A549 (cell line): ENCODE data around the gene BIN1. TPM values are rescaled to one million over a fixed set of nuclear protein-coding genes. Genes with fewer than 3 reads are reported as not detected.

ENCODE experiments used
- CBX2 ChIP-seq: fragments of 200-600 bp; sonication (generic); IDR thresholded peaks from 2 replicates; pipeline ENCODE4 v1.6.1; 2016; ENCODE audit warnings: low read depth, mild to moderate bottlenecking, borderline replicate concordance
- CEBPB ChIP-seq, 2 experiments: fragments of >200 bp in 1 of 2; sonication (Bioruptor Twin) in 1 of 2; formaldehyde crosslinking in 1 of 2; IDR thresholded peaks; 2 replicates each; pipeline ENCODE4 v1.6.1; 2012 to 2016
- CHD2 ChIP-seq: fragments of 150-350 bp; IDR thresholded peaks from 2 replicates; pipeline ENCODE4 v1.6.1; 2014; ENCODE audit warnings: low read length; ENCODE audit not compliant: partially characterized antibody
- EHF ChIP-seq: fragments of 250-450 bp; sonication (Bioruptor Pico); IDR thresholded peaks from 2 replicates; pipeline ENCODE4 v1.5.0; 2020; ENCODE audit warnings: mild to moderate bottlenecking
- ESRRA ChIP-seq: fragments of 150-350 bp; IDR thresholded peaks from 2 replicates; pipeline ENCODE4 v1.6.1; 2014; ENCODE audit warnings: mild to moderate bottlenecking, low read length, borderline replicate concordance
- FOSB ChIP-seq: fragments of 250-450 bp; sonication (Bioruptor Pico); IDR thresholded peaks from 2 replicates; pipeline ENCODE4 v1.5.0; 2020; ENCODE audit warnings: mild to moderate bottlenecking, moderate library complexity
- FOSL2 ChIP-seq, 2 experiments: fragments of 450-650 bp in 1 of 2; fragments of >200 bp in 1 of 2; sonication (Bioruptor Twin) in 1 of 2; formaldehyde crosslinking; IDR thresholded peaks; 2 replicates each; pipeline versions ENCODE4 v1.5.0 to v1.6.1; 2016 to 2020; ENCODE audit warnings: mild to moderate bottlenecking in 1 of 2, moderate library complexity in 1 of 2
- HOXB13 ChIP-seq: fragments of 250-450 bp; sonication (Bioruptor Pico); IDR thresholded peaks from 2 replicates; pipeline ENCODE4 v1.5.0; 2020; ENCODE audit warnings: low read depth, mild to moderate bottlenecking, moderate library complexity
- HOXB5 ChIP-seq: fragments of 250-450 bp; sonication (Bioruptor Pico); IDR thresholded peaks from 2 replicates; pipeline ENCODE4 v1.5.0; 2020; ENCODE audit warnings: mild to moderate bottlenecking, moderate library complexity
- KDM5A ChIP-seq: fragments of 200-600 bp; sonication (generic); IDR thresholded peaks from 2 replicates; pipeline ENCODE4 v1.6.1; 2016; ENCODE audit warnings: antibody characterized with exemption, mild to moderate bottlenecking
- MAZ ChIP-seq: fragments of 150-350 bp; IDR thresholded peaks from 2 replicates; pipeline ENCODE4 v1.6.1; 2014; ENCODE audit warnings: antibody characterized with exemption, low read depth, low read length, borderline replicate concordance
- MYC ChIP-seq: IDR thresholded peaks from 2 replicates; pipeline ENCODE4 v1.6.1; 2012; ENCODE audit warnings: mild to moderate bottlenecking, inconsistent platforms, low read length, improper control_type of control experiment, borderline replicate concordance
- NFE2L2 ChIP-seq: fragments of 150-350 bp; conservative IDR thresholded peaks from 2 replicates; pipeline ENCODE4 v1.6.1; 2014; ENCODE audit warnings: low read length
- NPAS2 ChIP-seq: fragments of 250-450 bp; sonication (Bioruptor Pico); IDR thresholded peaks from 2 replicates; pipeline ENCODE4 v1.8.0; 2022; ENCODE audit warnings: mild to moderate bottlenecking, moderate library complexity, borderline replicate concordance
- POLR2A ChIP-seq: IDR thresholded peaks from 2 replicates; pipeline ENCODE4 v1.6.1; 2012; ENCODE audit warnings: mild to moderate bottlenecking, low read length
- RAD21 ChIP-seq, 2 experiments: fragments of >200 bp in 1 of 2; sonication (Bioruptor Twin) in 1 of 2; formaldehyde crosslinking in 1 of 2; IDR thresholded peaks in 1 of 2; conservative IDR thresholded peaks in 1 of 2; 2 replicates in 1 of 2; 3 replicates in 1 of 2; pipeline ENCODE4 v1.6.1; 2012 to 2018; ENCODE audit warnings: inconsistent platforms in 1 of 2
- RARB ChIP-seq: fragments of 250-450 bp; sonication (Bioruptor Pico); IDR thresholded peaks from 2 replicates; pipeline ENCODE4 v1.8.0; 2021; ENCODE audit warnings: mild to moderate bottlenecking, moderate library complexity
- RCOR1 ChIP-seq: fragments of 150-350 bp; IDR thresholded peaks from 2 replicates; pipeline ENCODE4 v1.6.1; 2014; ENCODE audit warnings: antibody characterized with exemption, low read length, low read depth
- RFX5 ChIP-seq: fragments of 450-650 bp; IDR thresholded peaks from 2 replicates; pipeline ENCODE4 v1.7.1; 2014; ENCODE audit warnings: antibody characterized with exemption, mild to moderate bottlenecking, moderate library complexity
- SREBF2 ChIP-seq: fragments of 450-650 bp; IDR thresholded peaks from 2 replicates; pipeline ENCODE4 v1.6.1; 2014; ENCODE audit warnings: mild to moderate bottlenecking, moderate library complexity
- TP53 ChIP-seq: fragments of 250-450 bp; sonication (Bioruptor Pico); IDR thresholded peaks from 2 replicates; pipeline ENCODE4 v1.5.0; 2021; ENCODE audit warnings: mild to moderate bottlenecking, moderate library complexity
- ZC3H11A ChIP-seq: fragments of 450-650 bp; IDR thresholded peaks from 2 replicates; pipeline ENCODE4 v1.6.1; 2014; ENCODE audit warnings: antibody characterized with exemption, mild to moderate bottlenecking
- ZFP36 ChIP-seq: fragments of 450-650 bp; IDR thresholded peaks from 2 replicates; pipeline ENCODE4 v1.6.1; 2014; ENCODE audit warnings: borderline replicate concordance; ENCODE audit not compliant: partially characterized antibody
- ZNF302 ChIP-seq: fragments of 250-450 bp; sonication (Bioruptor Pico); IDR thresholded peaks from 2 replicates; pipeline ENCODE4 v1.9.0; 2021; ENCODE audit warnings: inconsistent platforms, mild to moderate bottlenecking, moderate library complexity
- polyA plus RNA-seq, 4 experiments: library from polyadenylated mRNA; depleted of rRNA in 3 of 4; stranded (reverse); fragments of >200 nt; fragmentation: RNase III in 1 of 4; extraction: RNeasy Plus Mini Kit Qiagen cat#74134 plus additional on column Dnase treatment in 1 of 4; gene quantifications; 2 replicates in 3 of 4; 3 replicates in 1 of 4; pipeline ENCODE4 v1.2.3, GENCODE V29; 2011 to 2017
- TF ChIP-seq, protein P1 (sequence below): fragments of >200 bp; sonication (Bioruptor Twin); formaldehyde crosslinking; IDR thresholded peaks from 3 replicates; pipeline ENCODE4 v1.6.1; 2016
- TF ChIP-seq, protein P2 (sequence below): fragments of 450-650 bp; IDR thresholded peaks from 2 replicates; pipeline ENCODE4 v1.6.1; 2014; ENCODE audit warnings: antibody characterized with exemption
- TF ChIP-seq, protein P3 (sequence below): IDR thresholded peaks from 2 replicates; pipeline ENCODE4 v1.6.1; 2012
- TF ChIP-seq, protein P4 (sequence below): fragments of 250-450 bp; sonication (Bioruptor Pico); IDR thresholded peaks from 2 replicates; pipeline ENCODE4 v1.5.0; 2020; ENCODE audit warnings: low read depth, mild to moderate bottlenecking, moderate library complexity
- TF ChIP-seq, protein P5 (sequence below): fragments of 200-600 bp; sonication (generic); IDR thresholded peaks from 2 replicates; pipeline ENCODE4 v1.6.1; 2016; ENCODE audit warnings: antibody characterized with exemption, mild to moderate bottlenecking, moderate library complexity
- TF ChIP-seq, protein P6 (sequence below): IDR thresholded peaks from 2 replicates; pipeline ENCODE4 v1.6.1; 2012; ENCODE audit warnings: low read depth, borderline replicate concordance
- TF ChIP-seq, protein P7 (sequence below): fragments of >200 bp; sonication (Bioruptor Twin); formaldehyde crosslinking; IDR thresholded peaks from 3 replicates; pipeline ENCODE4 v1.5.1; 2016

Gene BIN1
- polyA plus RNA-seq, 2 of the 4 experiments (the other 2 are of a cell fraction) = 15.5 to 34.1 TPM

DNA sequence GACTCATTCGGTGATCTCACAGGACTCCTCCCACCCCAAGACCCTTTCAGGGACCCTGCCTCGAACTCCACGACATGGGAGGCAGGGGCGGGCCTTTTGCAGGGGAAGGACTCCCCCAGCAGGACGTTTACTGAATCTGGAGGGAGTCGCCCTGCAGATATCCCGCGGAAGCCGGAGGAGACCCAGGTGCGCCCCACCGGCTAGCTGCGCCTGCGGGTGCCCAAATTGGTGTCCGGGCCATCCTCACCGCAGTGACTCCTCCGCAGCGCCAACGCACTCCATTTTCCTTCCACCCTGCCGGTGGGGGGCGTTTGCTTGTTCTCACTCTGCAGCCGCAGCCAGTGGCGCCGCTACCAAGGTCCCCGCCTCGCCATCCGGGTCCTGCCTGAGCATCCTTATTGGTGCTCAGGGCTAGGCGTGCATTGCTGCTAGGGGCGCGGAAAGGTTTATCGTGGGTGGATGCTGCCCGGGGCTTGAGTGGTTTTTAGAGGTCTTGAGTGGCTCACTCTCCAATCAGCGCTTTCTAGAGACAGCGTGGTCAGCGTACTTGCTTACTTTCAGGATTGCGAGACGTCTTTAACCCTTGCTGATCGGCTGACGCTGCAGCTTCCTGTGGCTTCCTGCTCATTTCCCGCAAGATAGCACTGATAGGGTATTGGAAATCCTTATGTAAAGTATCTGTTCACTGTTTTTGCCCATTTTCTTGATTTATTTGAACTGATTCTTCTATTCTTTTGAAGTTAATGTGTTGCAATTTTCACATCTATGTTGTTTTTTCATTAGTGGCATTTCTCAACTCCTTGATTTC is 81.4 kb downstream of the BIN1 start (continued):
- no peak for TF ChIP-seq KDM5A
- peak; percentile 51 for TF ChIP-seq POLR2A
- no peak for TF ChIP-seq NPAS2
- TF ChIP-seq FOSB (CRISPR knock-in tag) = no peak
- TF ChIP-seq ZNF302 (CRISPR knock-in tag) = no peak
- TF ChIP-seq TP53 = no peak
- no peak for TF ChIP-seq CBX2
- TF ChIP-seq HOXB13 (CRISPR knock-in tag) = no peak
- TF ChIP-seq, protein P1, sequence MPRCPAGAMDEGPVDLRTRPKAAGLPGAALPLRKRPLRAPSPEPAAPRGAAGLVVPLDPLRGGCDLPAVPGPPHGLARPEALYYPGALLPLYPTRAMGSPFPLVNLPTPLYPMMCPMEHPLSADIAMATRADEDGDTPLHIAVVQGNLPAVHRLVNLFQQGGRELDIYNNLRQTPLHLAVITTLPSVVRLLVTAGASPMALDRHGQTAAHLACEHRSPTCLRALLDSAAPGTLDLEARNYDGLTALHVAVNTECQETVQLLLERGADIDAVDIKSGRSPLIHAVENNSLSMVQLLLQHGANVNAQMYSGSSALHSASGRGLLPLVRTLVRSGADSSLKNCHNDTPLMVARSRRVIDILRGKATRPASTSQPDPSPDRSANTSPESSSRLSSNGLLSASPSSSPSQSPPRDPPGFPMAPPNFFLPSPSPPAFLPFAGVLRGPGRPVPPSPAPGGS = peak; percentile 37; the same call in 1 of the 3 replicates
- TF ChIP-seq RFX5 = peak; percentile 89
- TF ChIP-seq, protein P2, sequence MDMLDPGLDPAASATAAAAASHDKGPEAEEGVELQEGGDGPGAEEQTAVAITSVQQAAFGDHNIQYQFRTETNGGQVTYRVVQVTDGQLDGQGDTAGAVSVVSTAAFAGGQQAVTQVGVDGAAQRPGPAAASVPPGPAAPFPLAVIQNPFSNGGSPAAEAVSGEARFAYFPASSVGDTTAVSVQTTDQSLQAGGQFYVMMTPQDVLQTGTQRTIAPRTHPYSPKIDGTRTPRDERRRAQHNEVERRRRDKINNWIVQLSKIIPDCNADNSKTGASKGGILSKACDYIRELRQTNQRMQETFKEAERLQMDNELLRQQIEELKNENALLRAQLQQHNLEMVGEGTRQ = no peak
- no peak for TF ChIP-seq NFE2L2
- TF ChIP-seq HOXB5 = no peak
- no peak for TF ChIP-seq RCOR1
- no peak; a peak in 2 of 4 replicates for TF ChIP-seq CEBPB (IDR thresholded peaks at IDR 0.05)
- no peak for TF ChIP-seq SREBF2
- TF ChIP-seq, protein P3, sequence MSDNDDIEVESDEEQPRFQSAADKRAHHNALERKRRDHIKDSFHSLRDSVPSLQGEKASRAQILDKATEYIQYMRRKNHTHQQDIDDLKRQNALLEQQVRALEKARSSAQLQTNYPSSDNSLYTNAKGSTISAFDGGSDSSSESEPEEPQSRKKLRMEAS = peak; percentile 73
- no peak for TF ChIP-seq ZC3H11A
- TF ChIP-seq RARB (CRISPR knock-in tag) = no peak
- no peak for TF ChIP-seq CHD2
- no peak for TF ChIP-seq MAZ
- no peak for TF ChIP-seq ZFP36
- TF ChIP-seq, protein P4, sequence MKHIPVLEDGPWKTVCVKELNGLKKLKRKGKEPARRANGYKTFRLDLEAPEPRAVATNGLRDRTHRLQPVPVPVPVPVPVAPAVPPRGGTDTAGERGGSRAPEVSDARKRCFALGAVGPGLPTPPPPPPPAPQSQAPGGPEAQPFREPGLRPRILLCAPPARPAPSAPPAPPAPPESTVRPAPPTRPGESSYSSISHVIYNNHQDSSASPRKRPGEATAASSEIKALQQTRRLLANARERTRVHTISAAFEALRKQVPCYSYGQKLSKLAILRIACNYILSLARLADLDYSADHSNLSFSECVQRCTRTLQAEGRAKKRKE (CRISPR knock-in tag) = no peak
- no peak for TF ChIP-seq FOSL2 (IDR thresholded peaks at IDR 0.05)
- TF ChIP-seq FOSL2 (CRISPR knock-in tag; IDR thresholded peaks at IDR 0.05) = no peak
- TF ChIP-seq, protein P5, sequence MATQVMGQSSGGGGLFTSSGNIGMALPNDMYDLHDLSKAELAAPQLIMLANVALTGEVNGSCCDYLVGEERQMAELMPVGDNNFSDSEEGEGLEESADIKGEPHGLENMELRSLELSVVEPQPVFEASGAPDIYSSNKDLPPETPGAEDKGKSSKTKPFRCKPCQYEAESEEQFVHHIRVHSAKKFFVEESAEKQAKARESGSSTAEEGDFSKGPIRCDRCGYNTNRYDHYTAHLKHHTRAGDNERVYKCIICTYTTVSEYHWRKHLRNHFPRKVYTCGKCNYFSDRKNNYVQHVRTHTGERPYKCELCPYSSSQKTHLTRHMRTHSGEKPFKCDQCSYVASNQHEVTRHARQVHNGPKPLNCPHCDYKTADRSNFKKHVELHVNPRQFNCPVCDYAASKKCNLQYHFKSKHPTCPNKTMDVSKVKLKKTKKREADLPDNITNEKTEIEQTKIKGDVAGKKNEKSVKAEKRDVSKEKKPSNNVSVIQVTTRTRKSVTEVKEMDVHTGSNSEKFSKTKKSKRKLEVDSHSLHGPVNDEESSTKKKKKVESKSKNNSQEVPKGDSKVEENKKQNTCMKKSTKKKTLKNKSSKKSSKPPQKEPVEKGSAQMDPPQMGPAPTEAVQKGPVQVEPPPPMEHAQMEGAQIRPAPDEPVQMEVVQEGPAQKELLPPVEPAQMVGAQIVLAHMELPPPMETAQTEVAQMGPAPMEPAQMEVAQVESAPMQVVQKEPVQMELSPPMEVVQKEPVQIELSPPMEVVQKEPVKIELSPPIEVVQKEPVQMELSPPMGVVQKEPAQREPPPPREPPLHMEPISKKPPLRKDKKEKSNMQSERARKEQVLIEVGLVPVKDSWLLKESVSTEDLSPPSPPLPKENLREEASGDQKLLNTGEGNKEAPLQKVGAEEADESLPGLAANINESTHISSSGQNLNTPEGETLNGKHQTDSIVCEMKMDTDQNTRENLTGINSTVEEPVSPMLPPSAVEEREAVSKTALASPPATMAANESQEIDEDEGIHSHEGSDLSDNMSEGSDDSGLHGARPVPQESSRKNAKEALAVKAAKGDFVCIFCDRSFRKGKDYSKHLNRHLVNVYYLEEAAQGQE = no peak
- TF ChIP-seq RAD21 (conservative IDR thresholded peaks at IDR 0.05 in 1 of 2, IDR thresholded peaks at IDR 0.05 in 1 of 2) = peak; percentile 25 to 36; a peak in 4 of 5 replicates
- TF ChIP-seq, protein P6, sequence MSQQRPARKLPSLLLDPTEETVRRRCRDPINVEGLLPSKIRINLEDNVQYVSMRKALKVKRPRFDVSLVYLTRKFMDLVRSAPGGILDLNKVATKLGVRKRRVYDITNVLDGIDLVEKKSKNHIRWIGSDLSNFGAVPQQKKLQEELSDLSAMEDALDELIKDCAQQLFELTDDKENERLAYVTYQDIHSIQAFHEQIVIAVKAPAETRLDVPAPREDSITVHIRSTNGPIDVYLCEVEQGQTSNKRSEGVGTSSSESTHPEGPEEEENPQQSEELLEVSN = 0 out of 2 replicates have a peak, but pooled peaks have one; percentile 30
- TF ChIP-seq EHF (CRISPR knock-in tag) = no peak
- TF ChIP-seq, protein P7, sequence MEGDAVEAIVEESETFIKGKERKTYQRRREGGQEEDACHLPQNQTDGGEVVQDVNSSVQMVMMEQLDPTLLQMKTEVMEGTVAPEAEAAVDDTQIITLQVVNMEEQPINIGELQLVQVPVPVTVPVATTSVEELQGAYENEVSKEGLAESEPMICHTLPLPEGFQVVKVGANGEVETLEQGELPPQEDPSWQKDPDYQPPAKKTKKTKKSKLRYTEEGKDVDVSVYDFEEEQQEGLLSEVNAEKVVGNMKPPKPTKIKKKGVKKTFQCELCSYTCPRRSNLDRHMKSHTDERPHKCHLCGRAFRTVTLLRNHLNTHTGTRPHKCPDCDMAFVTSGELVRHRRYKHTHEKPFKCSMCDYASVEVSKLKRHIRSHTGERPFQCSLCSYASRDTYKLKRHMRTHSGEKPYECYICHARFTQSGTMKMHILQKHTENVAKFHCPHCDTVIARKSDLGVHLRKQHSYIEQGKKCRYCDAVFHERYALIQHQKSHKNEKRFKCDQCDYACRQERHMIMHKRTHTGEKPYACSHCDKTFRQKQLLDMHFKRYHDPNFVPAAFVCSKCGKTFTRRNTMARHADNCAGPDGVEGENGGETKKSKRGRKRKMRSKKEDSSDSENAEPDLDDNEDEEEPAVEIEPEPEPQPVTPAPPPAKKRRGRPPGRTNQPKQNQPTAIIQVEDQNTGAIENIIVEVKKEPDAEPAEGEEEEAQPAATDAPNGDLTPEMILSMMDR = peak; percentile 50
- no peak for TF ChIP-seq ESRRA
- no peak for TF ChIP-seq MYC
- TF ChIP-seq, all 56 proteins: peak for 10
